T-helper 22 cell (primary cell): ENCODE results near the gene ATP13A4.

Experiments used
- DNase-seq: peaks from one replicate; pipeline ENCODE4 v3.0.0-alpha.2; 2020; ENCODE audit warnings: low read depth

ATP13A4 gene, protein sequence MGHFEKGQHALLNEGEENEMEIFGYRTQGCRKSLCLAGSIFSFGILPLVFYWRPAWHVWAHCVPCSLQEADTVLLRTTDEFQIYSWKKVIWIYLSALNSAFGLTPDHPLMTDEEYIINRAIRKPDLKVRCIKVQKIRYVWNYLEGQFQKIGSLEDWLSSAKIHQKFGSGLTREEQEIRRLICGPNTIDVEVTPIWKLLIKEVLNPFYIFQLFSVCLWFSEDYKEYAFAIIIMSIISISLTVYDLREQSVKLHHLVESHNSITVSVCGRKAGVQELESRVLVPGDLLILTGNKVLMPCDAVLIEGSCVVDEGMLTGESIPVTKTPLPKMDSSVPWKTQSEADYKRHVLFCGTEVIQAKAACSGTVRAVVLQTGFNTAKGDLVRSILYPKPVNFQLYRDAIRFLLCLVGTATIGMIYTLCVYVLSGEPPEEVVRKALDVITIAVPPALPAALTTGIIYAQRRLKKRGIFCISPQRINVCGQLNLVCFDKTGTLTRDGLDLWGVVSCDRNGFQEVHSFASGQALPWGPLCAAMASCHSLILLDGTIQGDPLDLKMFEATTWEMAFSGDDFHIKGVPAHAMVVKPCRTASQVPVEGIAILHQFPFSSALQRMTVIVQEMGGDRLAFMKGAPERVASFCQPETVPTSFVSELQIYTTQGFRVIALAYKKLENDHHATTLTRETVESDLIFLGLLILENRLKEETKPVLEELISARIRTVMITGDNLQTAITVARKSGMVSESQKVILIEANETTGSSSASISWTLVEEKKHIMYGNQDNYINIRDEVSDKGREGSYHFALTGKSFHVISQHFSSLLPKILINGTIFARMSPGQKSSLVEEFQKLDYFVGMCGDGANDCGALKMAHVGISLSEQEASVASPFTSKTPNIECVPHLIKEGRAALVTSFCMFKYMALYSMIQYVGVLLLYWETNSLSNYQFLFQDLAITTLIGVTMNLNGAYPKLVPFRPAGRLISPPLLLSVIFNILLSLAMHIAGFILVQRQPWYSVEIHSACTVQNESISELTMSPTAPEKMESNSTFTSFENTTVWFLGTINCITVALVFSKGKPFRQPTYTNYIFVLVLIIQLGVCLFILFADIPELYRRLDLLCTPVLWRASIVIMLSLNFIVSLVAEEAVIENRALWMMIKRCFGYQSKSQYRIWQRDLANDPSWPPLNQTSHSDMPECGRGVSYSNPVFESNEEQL

DNA sequence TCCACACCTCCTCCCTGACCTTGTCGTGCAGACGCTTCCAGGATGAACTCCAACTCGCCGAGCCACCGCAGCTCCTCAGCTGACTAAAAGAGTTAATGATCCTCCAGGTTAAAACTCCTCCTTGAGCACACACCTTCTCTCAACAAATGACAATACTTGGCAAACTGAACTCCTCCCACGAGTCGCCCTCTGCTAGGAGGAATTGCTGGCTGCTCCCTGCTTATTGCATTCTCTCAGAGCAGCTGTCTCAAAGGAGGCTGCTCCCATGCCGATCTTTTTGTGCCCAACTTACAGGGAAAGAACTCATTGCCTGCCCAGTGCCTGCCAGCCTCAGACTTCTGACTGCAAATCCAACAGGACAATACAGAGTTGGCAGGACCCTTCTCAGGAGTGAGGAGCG lies at the start of gene ATP13A4:
TSS of gene ATP13A4 (minus strand) at position 85 of the 400 bp plus-strand sequence. CDS start 96 bp downstream, outside the sequence.
- no peak for DNase-seq

DNA sequence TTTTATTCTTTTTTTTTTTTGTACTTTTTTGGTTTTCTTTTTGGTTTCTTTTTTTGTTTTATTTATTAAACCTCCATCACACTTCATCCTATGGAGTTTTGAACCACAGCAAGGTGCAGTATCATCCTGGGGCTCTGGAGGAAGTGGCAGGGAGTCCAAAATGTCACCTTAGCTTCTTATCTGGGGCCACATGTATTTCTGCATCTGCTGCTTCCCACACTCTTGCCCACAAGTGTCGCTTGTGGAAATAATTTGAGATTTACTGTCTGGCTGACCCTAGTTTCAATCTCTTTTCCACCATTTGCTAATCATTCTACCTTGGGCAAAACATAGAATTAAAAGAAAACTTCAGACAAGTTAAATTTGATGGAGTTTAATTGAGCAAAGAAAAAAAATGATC lies 44.7 kb upstream of the ATP13A4 start:
- no peak for DNase-seq

DNA sequence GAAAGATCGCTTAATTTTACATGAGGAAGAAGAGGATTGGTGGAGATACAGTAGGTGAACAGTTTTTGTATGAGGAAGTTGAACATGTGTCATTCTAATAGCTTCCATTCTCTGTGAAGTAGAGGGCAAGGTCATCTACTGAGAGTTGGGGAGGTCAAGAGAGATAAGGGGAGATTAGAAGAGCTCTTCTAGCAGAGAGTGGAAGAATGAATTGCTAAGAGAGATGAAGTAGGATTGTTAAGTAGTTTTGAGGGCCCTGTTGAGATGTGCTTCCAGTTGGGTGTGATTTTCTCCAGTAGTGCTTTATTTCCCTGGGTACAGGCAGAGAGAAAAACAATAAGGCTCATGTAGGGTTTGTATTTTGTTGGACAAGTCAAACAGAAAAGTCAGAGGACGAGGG lies 43.5 kb upstream of the ATP13A4 start:
- DNase-seq, result no peak

DNA sequence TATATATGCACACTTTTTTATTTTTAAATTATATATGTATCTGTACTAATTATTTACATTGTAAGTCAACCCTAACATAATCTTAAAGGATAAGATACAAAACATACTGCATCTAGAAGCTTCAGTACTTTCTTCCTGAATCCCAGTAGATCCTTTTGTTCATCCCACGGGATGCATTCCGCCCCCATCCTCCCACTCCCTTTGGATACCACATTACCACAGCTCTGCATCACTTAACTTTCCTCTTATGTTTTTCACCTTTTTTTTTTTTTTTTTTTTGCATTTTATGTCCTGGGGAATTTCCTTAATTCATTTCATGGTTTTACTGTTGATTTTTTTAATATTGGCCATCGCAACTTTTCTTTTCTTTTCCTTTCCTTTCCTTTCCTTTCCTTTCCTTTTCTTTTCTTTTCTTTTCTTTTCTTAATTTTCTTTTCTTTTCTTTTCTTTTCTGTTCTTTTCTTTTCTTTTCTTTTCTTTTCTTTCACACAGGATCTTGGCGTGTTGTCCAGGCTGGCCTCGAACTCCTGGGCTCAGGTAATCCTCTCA lies 41.3 kb upstream of the ATP13A4 start:
- DNase-seq, result no peak

DNA sequence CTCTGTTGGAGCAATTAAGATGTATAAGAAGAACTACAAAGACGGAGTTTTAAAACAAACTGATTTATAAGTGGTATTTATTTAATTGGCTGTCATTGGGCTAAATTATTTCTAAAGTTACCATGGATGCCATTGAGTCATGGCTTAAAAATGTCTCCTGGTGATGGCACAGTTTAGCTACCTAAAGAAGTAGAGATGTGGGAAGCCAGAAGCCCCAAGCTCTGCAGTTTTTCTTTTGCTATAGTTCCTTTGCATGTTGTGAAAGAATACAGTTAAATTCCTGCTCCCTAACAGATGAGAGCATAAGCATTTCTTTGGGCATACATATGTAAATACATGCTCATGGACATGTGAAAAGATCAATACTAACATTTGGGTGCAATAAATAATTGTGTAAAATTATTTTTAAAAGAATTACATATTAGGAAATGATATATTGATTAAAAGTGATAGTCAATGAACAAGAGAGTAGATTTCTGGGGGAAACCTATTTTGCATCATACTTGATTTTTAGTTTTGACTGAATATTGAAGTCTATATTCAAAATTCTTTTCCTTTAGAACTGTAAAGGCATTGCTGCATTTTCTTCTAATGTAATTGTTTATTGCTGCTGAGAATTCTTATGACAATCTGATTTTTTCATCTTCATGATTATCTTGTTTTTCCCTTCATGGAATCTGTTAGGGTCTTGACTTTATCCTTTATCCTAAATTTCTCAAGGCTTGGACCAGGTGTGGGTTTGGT lies 40.4 kb upstream of the ATP13A4 start:
- no peak for DNase-seq

DNA sequence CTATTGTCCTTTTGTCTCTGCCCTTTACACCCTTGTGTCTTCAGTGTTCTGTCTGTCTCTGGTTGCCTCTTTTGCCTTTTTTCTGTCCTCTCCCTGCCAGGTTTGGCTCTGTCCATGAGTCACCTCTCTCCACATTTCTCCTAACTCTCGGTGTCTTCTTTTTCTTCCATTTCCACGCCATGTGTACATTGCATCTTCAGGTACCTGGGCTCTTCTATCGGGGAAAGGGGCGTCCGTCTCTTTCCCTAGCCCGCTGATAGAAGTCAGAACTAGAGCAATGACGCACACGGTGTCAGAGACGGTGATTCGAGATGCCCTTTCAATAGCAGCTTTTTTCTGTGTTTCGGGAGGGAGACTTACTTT lies 39.0 kb upstream of the ATP13A4 start:
- peak; percentile 4 for DNase-seq

DNA sequence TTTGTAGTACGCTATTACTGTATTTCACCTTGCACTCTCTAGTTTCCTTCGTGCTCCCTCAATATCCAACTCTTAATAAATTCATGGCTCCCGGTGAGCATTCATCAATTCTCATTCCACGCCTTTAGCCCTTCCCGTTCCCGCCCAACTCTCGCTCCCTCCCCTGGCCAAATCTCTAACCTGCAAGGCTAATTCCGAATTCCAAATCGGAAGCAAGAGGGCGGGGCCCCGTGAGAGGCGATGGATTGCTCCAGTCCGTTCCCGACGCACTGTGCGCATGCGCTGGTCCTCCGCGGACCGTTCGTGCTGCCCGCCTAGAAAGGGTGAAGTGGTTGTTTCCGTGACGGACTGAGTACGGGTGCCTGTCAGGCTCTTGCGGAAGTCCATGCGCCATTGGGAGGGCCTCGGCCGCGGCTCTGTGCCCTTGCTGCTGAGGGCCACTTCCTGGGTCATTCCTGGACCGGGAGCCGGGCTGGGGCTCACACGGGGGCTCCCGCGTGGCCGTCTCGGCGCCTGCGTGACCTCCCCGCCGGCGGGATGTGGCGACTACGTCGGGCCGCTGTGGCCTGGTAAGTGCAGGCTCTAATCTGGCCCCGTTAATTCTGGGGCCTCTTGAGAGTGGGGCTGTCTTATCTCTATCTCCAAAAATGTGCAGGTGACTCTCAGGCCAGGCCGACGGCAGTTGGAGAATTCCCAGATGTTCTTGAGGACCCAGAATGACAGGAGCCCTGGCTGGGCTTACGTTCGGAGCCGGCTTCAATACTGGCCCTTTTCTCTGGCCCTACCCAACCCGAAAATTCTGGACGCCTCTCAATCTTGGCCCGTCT lies 38.4 kb upstream of the ATP13A4 start, which contains the start of gene OPA1:
TSS of gene OPA1 (plus strand) at position 368 of the 827 bp plus-strand sequence. CDS start at position 538, 170 bp downstream.
- DNase-seq, result peak; percentile 76

DNA sequence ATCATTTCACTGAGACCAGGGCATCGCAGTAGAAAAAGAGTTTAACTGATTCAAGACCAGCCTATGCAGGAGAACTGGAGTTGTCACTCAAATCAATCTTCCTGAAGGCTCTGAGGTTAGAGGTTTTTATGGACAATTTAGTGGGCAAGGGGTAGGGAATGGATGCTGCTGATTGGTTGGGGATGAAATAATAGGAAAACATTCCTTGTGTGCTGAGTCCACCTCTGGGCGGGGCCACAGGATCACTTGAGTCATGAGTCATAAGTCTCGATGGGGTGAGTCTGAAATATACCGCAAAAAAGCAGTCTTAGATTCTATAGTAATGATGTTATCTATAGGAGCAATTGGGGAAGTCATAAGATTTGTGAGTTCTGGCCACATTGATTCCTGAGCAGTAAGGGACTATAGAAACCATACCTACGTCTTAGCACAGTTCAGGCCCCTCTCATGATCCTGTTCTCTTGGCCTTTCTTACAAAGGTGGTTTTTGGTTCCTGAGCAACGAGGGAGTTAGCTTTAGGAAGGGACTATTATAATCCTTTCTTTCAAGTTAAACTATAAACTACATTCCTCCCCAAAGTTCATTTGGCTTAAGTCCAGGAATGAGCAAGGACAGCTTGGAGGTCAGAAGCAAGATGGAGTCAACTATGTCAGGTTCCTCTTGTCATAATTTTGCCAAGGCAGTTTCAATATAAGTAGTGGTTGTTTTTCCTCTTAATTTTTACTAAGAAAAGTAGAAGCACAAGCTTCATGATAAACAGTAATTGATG lies 35.6 kb upstream of the ATP13A4 start:
- DNase-seq, result no peak

DNA sequence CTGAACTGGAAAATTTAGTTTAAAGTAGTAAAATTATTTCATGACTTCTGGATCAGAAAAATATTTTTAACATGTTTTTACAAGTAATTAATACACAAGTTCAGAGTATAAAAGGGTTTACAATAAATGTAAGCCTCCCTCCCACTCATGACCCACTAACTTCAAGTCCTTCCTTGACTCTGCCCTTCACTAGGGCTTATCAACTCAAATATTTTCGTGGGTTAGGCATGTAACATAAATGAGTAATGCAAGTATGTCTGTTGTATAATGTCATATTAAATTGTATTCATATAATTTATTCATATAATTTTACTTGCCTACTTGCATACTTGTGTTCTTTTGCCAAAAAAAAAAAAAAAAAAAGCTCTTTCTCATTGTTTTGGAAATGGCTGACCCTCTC lies 34.9 kb upstream of the ATP13A4 start:
- DNase-seq, result no peak

DNA sequence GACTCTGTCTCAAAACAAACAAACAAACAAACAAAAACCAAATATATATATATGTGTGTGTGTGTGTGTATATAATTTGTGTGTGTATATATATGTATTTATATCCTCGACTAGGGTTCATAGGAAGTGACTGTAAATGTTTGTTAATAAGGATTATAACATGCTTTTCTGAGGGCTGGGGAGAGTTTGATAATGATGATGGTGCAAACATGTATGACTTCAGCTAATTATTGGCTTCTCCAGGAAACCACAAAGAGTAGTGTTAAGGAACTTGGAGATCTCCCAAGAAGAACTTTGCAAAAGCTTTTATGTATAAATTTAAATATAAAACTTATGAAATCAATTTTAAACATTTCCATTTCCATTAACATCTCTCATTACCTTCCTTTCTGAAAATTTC lies 34.4 kb upstream of the ATP13A4 start:
- no peak for DNase-seq

DNA sequence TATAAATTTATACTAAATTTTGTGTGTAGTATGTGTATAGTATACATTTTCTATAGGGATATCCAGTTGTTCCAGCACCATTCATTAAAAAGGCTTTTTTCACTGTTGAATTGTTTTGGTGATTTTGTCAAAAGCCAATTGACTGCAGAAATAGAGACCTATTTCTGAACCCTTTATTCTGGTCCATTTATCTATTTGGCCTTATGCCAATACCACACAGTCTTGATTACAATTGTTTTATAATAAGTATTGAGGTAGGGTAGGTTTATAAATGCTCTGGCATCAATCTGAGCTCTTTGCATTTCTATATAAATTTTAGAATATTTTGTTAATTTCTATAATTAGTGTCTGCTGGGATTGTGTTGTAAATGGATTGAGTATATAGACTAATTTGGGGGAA lies 31.8 kb upstream of the ATP13A4 start:
- DNase-seq, result no peak

DNA sequence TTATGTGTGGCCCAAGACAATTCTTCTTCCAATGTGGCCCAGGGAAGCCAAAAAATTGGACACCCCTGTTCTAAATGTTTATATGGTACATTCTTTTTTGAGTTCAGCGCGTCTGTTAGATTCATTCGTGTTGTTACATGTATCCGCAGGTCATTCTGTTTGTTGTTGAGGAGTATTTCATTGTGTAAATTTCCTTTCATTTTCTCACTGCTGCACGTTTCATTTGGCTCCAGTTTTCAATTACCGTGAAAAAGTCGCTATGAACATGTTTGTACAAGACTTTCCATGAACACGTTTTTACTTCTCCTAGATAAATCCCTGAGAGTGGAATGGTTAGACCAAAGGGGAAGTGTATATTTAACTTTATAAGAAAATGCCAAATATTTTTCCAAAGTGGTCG lies 30.8 kb upstream of the ATP13A4 start:
- no peak for DNase-seq

DNA sequence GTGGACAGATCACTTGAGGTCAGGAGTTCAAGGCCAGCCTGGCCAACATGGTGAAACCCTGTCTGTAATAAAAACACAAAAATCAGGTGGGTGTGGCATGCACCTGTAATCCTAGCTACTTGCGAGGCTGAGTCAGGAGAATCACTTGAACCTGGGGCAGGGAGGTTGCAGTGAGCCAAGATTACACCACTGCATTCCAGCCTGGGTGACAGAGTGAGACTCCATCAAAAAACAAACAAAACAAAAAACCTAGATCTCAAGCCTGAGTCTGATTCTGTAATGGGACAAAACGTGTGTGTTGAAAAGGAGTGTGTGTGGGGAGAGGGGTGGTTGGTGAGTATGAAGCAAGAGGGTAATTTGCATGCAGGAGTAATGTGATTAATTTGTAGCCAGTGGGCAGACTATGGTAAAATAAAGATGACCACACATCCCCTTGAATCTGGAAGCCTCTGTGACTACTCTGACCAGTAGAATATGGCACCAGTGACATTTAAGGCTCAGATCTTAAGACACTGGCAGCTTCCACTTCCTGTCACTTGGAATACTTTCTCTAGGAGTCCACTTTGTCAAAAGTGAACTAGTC lies 19.9 kb upstream of the ATP13A4 start:
- no peak for DNase-seq

DNA sequence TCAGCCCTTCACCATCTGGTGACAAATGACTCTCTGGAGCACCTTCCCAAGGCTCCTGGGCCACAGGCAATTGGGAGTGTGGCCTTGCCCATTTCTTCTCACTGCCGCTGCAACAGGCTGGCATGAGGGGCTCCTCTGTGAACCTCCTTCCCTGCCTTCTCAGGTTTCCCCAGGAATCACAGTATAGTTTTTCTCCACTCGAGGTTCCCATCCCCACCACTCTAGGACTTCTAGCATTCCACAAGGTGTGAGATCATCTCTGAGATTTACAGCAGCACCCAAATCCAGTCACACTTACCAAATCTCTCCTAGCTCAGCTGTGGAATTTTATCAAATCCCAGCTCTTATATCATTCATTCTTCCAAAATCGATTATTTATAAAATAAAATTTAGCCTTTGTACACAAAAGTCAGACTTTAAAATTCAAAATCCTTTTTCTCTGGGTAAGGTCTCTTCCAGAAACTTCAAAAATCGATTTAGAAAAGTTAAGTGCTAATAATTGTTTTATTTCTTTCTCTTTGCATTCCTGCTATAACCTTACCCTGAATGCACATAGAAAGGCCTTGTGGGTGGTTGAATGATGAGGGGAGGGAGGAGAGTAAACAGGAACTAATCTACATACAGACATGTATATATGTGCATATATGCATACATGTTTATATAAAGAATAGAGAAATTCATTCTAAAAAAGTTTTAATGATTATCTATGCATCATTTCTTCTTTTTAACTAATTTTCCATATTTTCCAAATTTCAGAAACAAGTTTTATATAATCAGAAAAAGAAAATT lies 18.9 kb upstream of the ATP13A4 start:
- no peak for DNase-seq

DNA sequence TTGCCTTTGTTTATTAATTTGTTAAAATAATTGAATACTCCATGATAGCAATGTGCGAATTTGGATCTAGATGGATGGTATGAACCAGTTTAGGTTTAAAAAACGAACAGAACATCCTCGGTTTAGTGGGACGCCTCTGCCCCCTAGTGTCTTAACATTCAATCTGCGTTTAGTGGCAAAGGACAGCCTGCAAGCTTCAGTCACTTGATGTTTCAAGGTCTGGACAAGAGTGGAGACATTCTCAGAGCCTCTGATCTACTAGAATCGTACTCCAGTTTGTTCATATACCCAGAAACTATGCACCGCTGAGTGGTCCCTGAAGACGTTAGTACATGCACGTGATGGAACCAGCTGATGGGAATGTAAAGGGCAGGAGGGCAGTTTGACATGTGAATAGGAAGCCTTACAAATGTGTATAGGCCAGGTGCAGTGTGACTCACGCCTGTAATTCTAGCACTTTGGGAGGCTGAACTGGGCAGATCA lies 17.8 kb upstream of the ATP13A4 start:
- DNase-seq, result no peak

DNA sequence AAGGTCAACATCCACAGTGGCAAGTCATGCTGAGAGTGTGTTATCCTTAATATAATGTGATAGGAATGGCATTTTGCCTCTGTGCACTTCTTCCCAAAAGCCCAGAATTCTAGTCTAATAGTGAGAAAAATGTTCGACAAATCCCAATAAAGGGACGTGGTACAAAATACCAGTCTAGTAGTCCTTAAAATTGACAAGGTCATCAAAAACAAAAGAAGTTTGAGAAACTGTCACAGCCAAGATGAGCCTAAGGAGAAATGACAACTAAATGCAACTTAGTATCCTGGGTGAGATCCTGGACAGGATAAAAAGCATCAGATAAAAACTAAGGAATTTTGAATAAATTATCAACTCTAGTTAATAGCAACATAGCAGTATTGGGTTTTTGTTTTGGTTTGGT lies 14.4 kb upstream of the ATP13A4 start:
- DNase-seq, result no peak

DNA sequence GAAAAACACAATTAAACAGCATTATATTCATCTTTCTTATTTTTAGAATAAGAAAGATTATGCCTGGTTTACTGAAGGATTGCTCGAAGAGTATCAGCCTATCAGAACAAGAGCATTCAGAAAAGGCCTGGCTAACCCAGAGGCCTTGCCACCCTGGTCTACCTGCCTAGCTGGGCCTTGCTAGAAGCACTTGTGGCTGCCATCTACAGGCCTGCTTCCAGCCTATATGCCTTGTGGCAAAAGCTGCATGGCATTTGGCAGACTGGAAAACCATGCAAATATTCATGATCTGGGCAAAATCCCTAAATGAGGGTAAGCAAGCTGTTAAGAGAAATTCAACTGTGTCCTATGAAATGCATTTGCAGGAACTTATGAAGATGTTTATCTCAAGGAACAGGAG lies 9.3 kb upstream of the ATP13A4 start:
- DNase-seq, result no peak

DNA sequence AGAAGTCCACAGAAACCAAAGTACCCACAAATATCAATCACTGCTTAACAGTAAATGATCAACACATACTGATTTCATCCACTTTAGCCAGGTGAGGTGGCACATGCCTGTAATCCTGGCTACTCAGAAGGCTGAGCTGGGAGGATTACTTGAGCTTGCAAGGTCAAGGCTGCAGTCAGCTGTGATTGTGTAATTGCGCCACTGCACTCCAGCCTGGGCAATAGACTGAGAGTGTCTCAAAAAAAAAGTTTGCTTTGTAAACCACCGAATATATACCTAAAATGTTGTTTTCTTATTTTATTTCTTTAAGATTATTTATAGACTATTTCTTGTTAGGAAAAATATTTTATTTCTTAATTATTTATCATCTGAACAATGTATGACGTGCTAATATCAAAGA lies 8.7 kb upstream of the ATP13A4 start:
- no peak for DNase-seq
